Transverse colon (tissue), 4 donors: Measurements from ENCODE around the gene ZNF701. TPM values are rescaled to one million over a fixed set of nuclear protein-coding genes. Genes with fewer than 3 reads are reported as not detected.
A peak's percentile ranks its signal among the peaks of the same experiment; 100 is the strongest.
"Not testable (repeated sequence)": the region's sequence is repeated elsewhere in the genome, so short reads cannot be mapped to it uniquely, and the experiment has no call there.

Experiments used
- DNase-seq: peaks from one replicate; pipeline ENCODE4 v3.0.0-alpha.2; 2019
- H3K27ac ChIP-seq, 4 donors: fragments of 200-600 bp; sonication (generic); 2 replicates each; pipeline ENCODE4 v1.5.1; 2016 to 2018; ENCODE audit warnings: inconsistent platforms in 4 of 4
- H3K27me3 ChIP-seq: fragments of 200-600 bp; sonication (generic); 2 replicates; pipeline ENCODE4 v1.5.1; 2017; ENCODE audit warnings: inconsistent platforms
- H3K36me3 ChIP-seq, 4 donors: fragments of 200-600 bp; sonication (generic); 2 replicates each; pipeline ENCODE4 v1.5.1; 2017 to 2019; ENCODE audit warnings: inconsistent platforms in 4 of 4
- H3K4me1 ChIP-seq, 4 donors: fragments of 200-600 bp; sonication (generic); 2 replicates each; pipeline ENCODE4 v1.5.1; 2017 to 2020; ENCODE audit warnings: inconsistent platforms in 4 of 4
- H3K4me3 ChIP-seq, 4 donors: fragments of 200-600 bp; sonication (generic); 1 replicate in 1 of 4; 2 replicates in 3 of 4; pipeline versions ENCODE4 v1.5.1 to v1.6.1; 2017 to 2019; ENCODE audit warnings: inconsistent platforms in 4 of 4
- H3K9me3 ChIP-seq, 2 donors: fragments of 200-600 bp; sonication (generic); 2 replicates each; pipeline ENCODE4 v1.5.1; 2017 to 2019; ENCODE audit warnings: inconsistent platforms in 2 of 2
- CTCF ChIP-seq, 5 experiments: fragments of 200-600 bp in 3 of 5; fragments of 450-650 bp in 2 of 5; sonication (generic) in 3 of 5; IDR thresholded peaks; 1 replicate in 2 of 5; 2 replicates in 3 of 5; pipeline ENCODE4 v1.5.1; 2016 to 2017; ENCODE audit warnings: antibody characterized with exemption in 5 of 5, inconsistent platforms in 3 of 5, mild to moderate bottlenecking in 2 of 5, moderate library complexity in 1 of 5
- EP300 ChIP-seq: sonication (generic); formaldehyde crosslinking; IDR thresholded peaks from one replicate; pipeline ENCODE4 v1.6.1; 2017; ENCODE audit warnings: antibody characterized with exemption, low read depth
- POLR2A ChIP-seq: fragments of 450-650 bp; IDR thresholded peaks from one replicate; pipeline ENCODE4 v1.6.1; 2016; ENCODE audit warnings: antibody characterized with exemption, mild to moderate bottlenecking, moderate library complexity
- POLR2AphosphoS5 ChIP-seq, 3 donors: sonication (generic); formaldehyde crosslinking; IDR thresholded peaks; one replicate each; pipeline ENCODE4 v1.6.1; 2016; ENCODE audit warnings: antibody characterized with exemption in 3 of 3
- WGBS, 2 donors: methylation state at CpG; one replicate each; pipeline ENCODE4 v1.1.5; 2018; ENCODE audit warnings: low coverage in 1 of 2; 5-methylcytosine and 5-hydroxymethylcytosine counted together
- in situ Hi-C, 4 donors: fragments of 200-750 bp; cut with MboI; loops; one replicate each; pipeline versions ENCODE4 v1.15.0 to v1.15.1; 2017; ENCODE audit warnings: low sequenced_read_pairs in 3 of 4, low pct_ligation_motif_present in 1 of 4, low pct_unique_long_range_greater_than_20kb in 1 of 4
- intact Hi-C: fragments of 100-400 bp; cut with DNase I; formaldehyde crosslinking; loops from one replicate; pipeline ENCODE4 v1.15.1; 2023; ENCODE audit warnings: low total_unique reads
- total RNA-seq, 4 donors: library from RNA; depleted of rRNA; stranded (reverse); fragments of >200 nt; gene quantifications; one replicate each; pipeline ENCODE4 v1.1.0, GENCODE V29; 2016

ZNF701 gene
- total RNA-seq, 4 donors from 2014 or later, result 12.0 to 31.1 (median 23.9) TPM

- in situ Hi-C loops (no loop called here), intact Hi-C loops (no loop called here)
- Histone ChIP-seq H3K9me3 (peaks cover 46 to 49% of the 10 kb centered on the region in 2 donors), H3K27me3 (no peaks in the 10 kb centered on the region), H3K4me1 (peaks cover 0 to 14% (median 9%) of the 10 kb centered on the region in 4 donors), H3K36me3 (peaks cover 0 to 39% (median 14%) of the 10 kb centered on the region in 4 donors), H3K4me3 (no peak overlapping the region), H3K27ac (no peak overlapping the region)
- 93 to 95% methylated on average over 4 to 6 of the region's 6 CpGs for WGBS, 2 donors
- DNase-seq, result no peak
- no peak for TF ChIP-seq POLR2AphosphoS5 (IDR thresholded peaks at IDR 0.05)
- no peak for TF ChIP-seq CTCF (IDR thresholded peaks at IDR 0.05)
- no peak for TF ChIP-seq EP300
- TF ChIP-seq POLR2A, result no peak
Observed at GRCh38 chr19:52566121-52566520, 4.0 kb upstream of the ZNF701 start.

- Histone ChIP-seq H3K9me3 (peaks cover 41 to 44% of the 10 kb centered on the region in 2 donors), H3K4me3 (no peak overlapping the region), H3K36me3 (peaks cover 0 to 36% (median 12%) of the 10 kb centered on the region in 4 donors), H3K27me3 (no peaks in the 10 kb centered on the region), H3K4me1 (peaks cover 0 to 19% (median 9%) of the 10 kb centered on the region in 4 donors), H3K27ac (no peak overlapping the region)
- WGBS, 2 donors, result 76 to 84% methylated on average over 2 of the region's 2 CpGs
- intact Hi-C loops, result no loop called here
- DNase-seq, result no peak
- no peak for TF ChIP-seq POLR2A
- TF ChIP-seq EP300, result no peak
- no peak for TF ChIP-seq POLR2AphosphoS5 (IDR thresholded peaks at IDR 0.05)
- no peak for TF ChIP-seq CTCF (IDR thresholded peaks at IDR 0.05)
- in situ Hi-C loops, result no loop called here
Observed at GRCh38 chr19:52566588-52566987, 3.5 kb upstream of the ZNF701 start.

GRCh38 chr19:52567921-52568320 is 2.2 kb upstream of the ZNF701 start:
- H3K9me3 ChIP-seq, result peaks cover 32 to 38% of the 10 kb centered on the region in 2 donors
- no peak overlapping the region for H3K27ac ChIP-seq
- no peak for DNase-seq
- TF ChIP-seq POLR2A (no peak), EP300 (no peak), POLR2AphosphoS5 (IDR thresholded peaks at IDR 0.05) (no peak), CTCF (IDR thresholded peaks at IDR 0.05) (no peak)
- peaks cover 0 to 19% (median 9%) of the 10 kb centered on the region in 4 donors for H3K4me1 ChIP-seq
- in situ Hi-C loops, result no loop called here
- peaks cover 0 to 36% (median 11%) of the 10 kb centered on the region in 4 donors for H3K36me3 ChIP-seq
- WGBS, 2 donors, result 95% methylated on average over 8 to 14 of the region's 14 CpGs
- intact Hi-C loops, result no loop called here
- H3K27me3 ChIP-seq, result no peaks in the 10 kb centered on the region
- no peak overlapping the region for H3K4me3 ChIP-seq

GRCh38 chr19:52569638-52569999 is 468 bp upstream of the ZNF701 start:
- in situ Hi-C loops, DNase-seq, H3K27me3 ChIP-seq, intact Hi-C loops: not testable (repeated sequence)
- H3K36me3 ChIP-seq, result peaks cover 0 to 36% (median 13%) of the 10 kb centered on the region in 4 donors
- 22 to 52% methylated on average over 3 to 13 of the region's 13 CpGs for WGBS, 2 donors
- peak overlapping the region; percentile 84 to 93 (median 90) for H3K27ac ChIP-seq
- H3K9me3 ChIP-seq, result peaks cover 17 to 23% of the 10 kb centered on the region in 2 donors
- H3K4me1 ChIP-seq, result peaks cover 0 to 19% (median 9%) of the 10 kb centered on the region in 4 donors
- H3K4me3 ChIP-seq, result peak overlapping the region; percentile 23 to 93 (median 53)
